Tongue (tissue), 2 donors: ENCODE measurements around the gene OPCML. TPM values are rescaled to one million over a fixed set of nuclear protein-coding genes. Genes with fewer than 3 reads are reported as not detected.
A peak's percentile ranks its signal among the peaks of the same experiment; 100 is the strongest.

ENCODE experiments used
- DNase-seq: peaks from one replicate; pipeline ENCODE4 v3.0.0-alpha.2; 2015
- total RNA-seq: library from RNA; depleted of rRNA; stranded (reverse); fragments of >200 nt; gene quantifications from one replicate; pipeline ENCODE4 v1.2.3, GENCODE V29; 2014

The OPCML gene
- total RNA-seq, 1 donor from 2014 or later = 0.41 TPM

DNA sequence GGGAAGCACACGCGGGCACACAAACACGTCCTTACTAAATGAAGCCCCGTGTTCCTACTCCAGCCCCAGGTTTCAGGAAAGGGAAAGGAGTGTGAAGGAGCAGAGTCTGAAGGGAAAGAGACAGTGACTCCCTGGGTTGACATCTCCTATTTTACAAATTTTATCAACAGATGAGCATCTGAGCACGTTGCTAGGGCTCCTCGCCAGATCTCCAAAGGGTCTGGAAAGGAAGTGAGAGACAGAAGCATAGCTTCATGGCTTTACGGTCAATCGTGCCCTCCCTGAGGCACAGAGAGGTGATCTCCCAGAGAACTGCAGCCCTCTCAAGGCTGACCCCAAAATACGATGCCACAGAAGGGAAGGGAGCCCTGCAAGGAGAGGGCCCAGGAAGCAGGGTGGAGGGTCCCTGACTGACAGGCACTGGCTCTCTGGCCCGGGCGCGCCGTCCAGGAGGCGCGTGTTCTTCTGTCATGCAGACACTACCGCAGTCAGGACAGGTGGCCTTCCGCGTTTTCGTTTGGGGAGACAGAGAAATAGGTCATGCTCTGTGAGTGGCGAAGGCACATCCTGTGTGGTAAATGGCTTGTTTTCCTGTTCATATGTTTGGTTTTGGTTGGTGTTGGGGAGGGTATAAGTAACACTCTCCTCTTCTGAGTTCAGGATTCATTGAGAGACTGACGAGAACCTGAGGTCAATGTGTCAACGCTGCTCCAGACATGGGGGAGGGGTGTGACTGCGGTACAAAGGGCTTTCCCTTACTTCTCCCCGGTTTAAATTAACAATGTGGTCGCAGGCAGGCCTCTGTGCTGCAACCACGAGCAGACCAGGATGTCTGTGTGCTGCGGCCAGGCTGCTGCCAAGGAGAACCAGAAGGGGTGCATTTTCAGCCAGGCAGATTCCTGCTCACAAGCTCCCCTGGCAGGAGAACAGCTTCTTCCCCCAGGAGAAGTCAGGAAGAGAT is 813.3 kb downstream of the OPCML start:
- DNase-seq = no peak

GRCh38 chr11:132717824-132718223 is 814.5 kb downstream of the OPCML start:
- no peak for DNase-seq

- DNase-seq = no peak
Observed at GRCh38 chr11:132716037-132716436, 816.3 kb downstream of the OPCML start.

- no peak for DNase-seq
Observed at GRCh38 chr11:132714859-132715440, 817.4 kb downstream of the OPCML start.

- peak; percentile 28 for DNase-seq
Observed at GRCh38 chr11:132712466-132712865, 819.8 kb downstream of the OPCML start.

DNA sequence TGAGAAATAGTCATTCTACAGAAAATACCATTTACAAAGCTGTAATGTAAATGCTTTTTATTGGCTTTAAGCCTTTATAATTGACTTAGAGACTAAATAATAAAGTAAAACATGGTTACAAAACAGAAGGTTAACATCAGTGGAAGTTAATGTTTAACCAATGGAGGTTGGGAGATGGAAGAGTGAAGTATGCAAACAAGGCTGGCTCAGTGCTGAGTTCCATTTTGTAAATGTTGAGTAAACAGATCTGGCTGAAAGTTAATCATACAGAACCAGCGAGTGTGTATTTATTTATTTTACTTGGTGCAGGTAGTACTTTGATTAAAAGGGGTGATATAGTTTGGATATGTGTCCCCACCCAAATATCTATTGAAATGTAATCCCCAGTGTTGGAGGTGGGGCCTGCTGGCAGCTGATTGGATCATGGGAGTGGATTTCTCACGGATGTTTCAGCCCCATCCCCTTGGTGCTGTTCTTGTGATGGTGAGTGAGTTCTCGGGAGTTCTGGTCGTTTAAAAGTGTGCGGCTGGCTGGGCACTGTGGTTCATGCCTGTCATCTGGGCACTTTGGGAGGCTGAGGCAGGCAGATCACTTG is 827.4 kb downstream of the OPCML start:
- DNase-seq = peak; percentile 14

DNA sequence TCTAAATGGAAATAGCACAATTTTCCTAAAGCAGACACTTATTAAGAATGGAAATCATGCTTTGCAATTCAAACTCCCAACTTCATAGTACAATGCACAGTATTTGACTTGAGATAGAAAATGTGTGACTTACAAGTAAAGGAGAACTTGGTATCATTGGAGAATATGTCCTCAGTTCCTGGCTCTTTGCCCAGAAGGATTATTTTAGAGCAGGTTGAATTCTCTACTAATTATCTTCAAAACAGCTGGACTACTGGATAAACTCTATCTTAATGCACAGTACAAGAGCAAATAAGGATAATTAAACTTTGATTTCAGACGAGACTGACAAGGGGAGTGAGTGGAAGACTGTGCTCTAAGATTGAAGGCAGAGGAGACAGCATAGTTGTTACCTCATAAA is 839.4 kb downstream of the OPCML start:
- DNase-seq = peak; percentile 11

- DNase-seq = no peak
Observed at GRCh38 chr11:132691848-132692550, 840.3 kb downstream of the OPCML start.

GRCh38 chr11:132686886-132687285 is 845.4 kb downstream of the OPCML start:
- peak; percentile 22 for DNase-seq

GRCh38 chr11:132685174-132685611 is 847.1 kb downstream of the OPCML start:
- DNase-seq = no peak

GRCh38 chr11:132683602-132684001 is 848.7 kb downstream of the OPCML start:
- no peak for DNase-seq

DNA sequence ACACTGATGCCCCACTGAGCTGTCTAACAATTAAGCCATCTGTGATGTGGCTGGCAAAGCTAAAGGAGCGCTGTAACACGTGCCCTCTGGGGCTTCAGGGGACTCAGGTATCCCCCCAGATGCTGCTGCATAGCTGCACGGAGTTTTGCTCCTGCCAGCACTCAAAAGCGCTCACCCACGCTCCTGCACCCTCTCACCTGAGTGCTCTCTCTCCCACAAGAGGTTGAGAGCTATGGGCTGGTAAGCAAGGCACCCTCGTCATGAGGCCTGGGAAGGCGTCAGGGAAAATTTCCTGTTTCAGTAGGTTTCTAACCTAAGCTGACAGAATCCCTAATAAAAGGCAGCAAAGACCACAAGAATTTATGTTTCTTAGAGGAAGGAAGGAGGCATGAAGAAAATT is 850.3 kb downstream of the OPCML start:
- no peak for DNase-seq

- DNase-seq = no peak
Observed at GRCh38 chr11:132680584-132680983, 851.7 kb downstream of the OPCML start.

DNA sequence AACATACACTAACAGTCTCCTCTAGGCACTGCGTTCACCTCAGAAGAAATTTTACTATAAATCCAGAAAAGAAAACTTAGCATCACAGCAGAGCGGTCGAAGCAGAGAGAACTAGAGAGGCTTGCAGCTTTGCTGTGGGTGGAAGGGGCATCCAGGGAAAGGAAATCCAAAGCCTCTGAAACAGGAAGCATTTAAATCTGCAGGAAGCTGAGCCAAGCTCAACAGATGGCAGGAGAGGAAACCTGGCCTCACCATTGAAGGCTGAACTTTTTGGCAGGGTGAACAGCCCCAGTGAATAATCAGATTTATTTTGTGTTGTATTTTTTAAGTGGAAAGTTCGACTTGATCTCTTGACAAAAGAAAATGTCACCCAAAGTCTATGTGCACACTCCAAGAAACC is 858.1 kb downstream of the OPCML start:
- DNase-seq = no peak

- no peak for DNase-seq
Observed at GRCh38 chr11:132671851-132672370, 860.4 kb downstream of the OPCML start.

DNA sequence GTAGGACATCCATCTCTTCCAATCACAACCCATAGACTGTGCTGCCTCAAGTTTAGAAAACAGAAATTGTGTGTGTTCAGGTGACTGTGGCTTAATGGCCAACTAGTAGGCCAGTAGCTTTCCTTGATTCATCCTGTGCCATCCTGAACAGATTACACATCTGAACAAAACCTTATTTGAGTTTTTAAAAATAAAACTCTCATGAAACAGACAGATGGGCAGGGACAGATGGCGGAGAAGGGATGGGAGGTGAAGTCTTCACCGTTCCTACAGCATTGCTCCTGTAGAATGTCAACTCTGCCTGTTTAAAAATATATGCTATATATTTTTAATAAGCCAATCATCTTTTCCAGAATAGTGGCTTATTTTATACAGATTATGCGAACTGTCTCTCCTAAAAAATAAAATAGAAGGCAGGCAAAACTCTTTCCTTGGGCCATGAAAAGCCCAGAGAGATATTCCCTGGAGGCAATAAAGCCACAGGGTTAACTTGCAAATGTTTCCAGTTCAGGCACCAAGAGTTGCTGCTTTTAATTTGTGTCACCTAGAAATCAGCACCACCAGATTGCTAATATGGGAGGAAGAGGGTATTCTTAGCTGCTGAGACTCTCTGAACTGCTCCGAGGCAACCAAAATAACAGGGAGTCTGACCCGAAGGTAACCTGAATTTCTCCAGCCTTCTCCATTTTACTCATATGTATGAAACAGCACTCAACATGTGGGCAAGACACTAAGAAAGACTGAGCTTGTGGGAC is 861.2 kb downstream of the OPCML start:
- DNase-seq = no peak

DNA sequence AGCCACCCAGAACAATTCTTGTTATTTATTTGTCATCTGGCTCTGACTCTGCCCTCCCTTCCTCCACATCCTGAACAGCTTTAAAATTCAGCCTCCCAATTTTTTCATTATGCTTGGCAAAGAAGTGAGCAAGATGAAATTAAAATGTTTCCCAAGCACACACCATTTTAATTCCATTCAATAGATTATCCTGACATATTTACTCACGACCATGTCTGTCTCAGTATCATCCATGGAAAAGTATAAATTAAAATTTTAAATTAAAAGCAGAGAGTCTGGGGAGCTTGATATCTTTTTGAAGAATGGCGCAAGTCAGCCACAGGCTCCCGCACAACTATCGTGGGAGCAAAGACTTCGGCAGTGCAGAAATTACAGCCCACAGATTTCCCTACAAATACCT is 862.4 kb downstream of the OPCML start:
- no peak for DNase-seq

GRCh38 chr11:132665205-132665604 is 867.1 kb downstream of the OPCML start:
- DNase-seq = no peak

- no peak for DNase-seq
Observed at GRCh38 chr11:132658696-132659095, 873.6 kb downstream of the OPCML start.

DNA sequence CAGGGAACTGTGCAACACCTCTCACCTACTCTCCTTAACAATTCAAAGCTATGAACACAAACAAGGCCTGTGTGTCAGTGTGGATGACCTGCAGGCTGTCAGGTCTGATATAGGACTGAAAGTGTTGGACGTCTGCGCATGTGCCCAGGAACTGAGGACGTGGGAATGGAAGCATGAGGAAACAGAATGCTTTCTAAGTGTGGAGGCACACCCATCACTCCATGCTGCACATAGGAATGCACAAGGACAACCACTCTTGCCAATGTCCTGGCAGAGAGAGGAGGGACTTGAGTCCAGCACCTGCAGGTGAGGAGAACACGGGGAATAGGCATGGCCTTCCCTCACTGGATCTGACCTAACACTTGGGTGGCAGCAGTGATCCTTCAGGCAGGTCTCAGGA is 874.3 kb downstream of the OPCML start:
- DNase-seq = no peak

- DNase-seq = peak; percentile 7
Observed at GRCh38 chr11:132655187-132655855, 877.0 kb downstream of the OPCML start.
